HG03520 (cell line): ENCODE measurements around the gene LCE3D.
"Not testable (repeated sequence)": the region's sequence is repeated elsewhere in the genome, so short reads cannot be mapped to it uniquely, and the experiment has no call there.

ENCODE experiments used
- ATAC-seq: cut with Tn5 transposase; IDR thresholded peaks from one replicate; pipeline ENCODE4 v1.9.1; 2021; ENCODE audit warnings: mild to moderate bottlenecking, moderate library complexity; ENCODE audit not compliant: unreplicated experiment

The LCE3D gene

GRCh38 chr1:152580433-152580832 is at the start of gene LCE3D:
LCE3D (minus strand) TSS chr1:152580516; CDS start chr1:152579936, 580 bp downstream.
- no peak for ATAC-seq

DNA sequence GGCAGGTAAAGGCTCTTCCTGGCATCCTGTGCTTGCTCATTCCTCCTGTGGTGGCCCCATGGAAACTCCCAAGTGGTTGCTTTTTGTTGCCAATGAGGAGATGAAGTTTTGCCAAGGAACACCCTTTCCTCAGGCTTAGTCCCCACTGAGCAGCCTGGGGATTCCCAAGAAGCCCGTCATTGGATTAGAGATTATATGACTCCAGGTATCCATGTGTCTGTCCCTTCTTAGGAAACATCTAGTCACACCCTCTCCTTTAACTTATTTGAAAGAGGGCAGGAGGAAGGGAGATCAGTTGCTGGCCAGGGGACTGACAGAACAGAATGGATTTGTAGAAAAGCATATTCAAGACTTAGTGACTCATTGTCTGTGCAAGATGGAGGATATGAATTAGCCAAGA is 46.4 kb upstream of the LCE3D start:
- no peak for ATAC-seq

GRCh38 chr1:152623203-152623844 is 43.0 kb upstream of the LCE3D start:
- ATAC-seq = no peak

DNA sequence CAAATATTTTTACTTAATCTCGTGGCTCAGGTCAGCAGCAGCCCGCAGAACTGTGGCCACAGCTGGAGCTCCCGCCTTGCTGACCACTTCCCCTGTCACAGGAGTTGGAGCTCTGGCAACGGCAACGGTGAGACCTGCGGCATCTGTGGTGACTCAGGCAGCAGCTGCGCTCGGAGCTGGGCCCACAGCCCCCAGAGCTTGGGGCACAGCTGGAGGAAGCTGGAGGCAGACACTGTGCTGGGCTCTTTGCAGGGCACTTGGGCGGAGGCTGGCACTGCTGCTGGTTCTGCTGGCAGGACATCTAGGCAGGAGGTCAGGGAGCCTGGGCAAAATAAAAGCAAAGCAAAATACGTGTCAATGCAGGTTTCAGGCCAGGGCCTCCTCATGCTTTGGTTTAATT is 42.5 kb upstream of the LCE3D start, which contains the start of gene LCE3A:
TSS of gene LCE3A (minus strand) at position 301 of the 400 bp plus-strand sequence. CDS start at position 301, 0 bp downstream.
- ATAC-seq = no peak

DNA sequence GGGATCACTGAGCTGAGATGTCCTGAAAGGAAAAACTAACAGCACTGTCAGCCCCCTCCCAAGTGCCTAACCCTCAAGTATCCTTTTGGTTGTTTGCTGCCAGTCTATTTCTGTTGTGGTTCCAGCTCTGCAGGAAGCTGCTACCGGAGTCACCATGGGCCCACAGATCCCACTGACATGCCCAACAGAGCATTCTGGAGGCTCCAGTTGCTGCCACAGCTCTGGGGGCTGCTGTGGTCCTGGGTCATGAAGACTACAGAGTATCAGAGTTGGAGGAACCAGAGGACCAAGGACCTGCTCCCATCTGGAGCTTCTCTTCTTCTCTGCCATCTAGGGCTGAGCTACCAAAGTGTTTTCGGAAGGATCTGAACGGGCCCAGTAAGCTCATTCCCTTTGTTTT is 41.7 kb upstream of the LCE3D start:
- ATAC-seq = no peak

DNA sequence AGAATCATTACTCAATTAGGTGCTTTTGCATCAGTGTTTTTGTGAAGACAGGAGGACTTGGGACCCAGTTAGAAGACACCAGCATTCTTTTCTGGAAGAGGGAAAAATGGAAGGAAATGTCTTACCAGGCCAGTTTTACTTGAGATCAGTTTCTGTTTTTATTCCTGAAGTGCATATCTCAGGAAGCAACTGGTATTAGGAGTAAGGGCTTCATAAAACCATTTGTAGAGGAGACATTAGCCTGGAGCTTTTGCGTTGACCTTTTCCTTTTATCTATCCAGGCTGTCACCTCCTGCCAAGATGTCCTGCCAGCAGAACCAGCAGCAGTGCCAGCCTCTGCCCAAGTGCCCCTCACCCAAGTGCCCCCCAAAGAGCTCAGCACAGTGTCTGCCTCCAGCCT is 33.2 kb upstream of the LCE3D start, which contains the start of gene LCE3B:
TSS of gene LCE3B (plus strand) at position 301 of the 400 bp plus-strand sequence. CDS start at position 301, 0 bp downstream.
- ATAC-seq = no peak

DNA sequence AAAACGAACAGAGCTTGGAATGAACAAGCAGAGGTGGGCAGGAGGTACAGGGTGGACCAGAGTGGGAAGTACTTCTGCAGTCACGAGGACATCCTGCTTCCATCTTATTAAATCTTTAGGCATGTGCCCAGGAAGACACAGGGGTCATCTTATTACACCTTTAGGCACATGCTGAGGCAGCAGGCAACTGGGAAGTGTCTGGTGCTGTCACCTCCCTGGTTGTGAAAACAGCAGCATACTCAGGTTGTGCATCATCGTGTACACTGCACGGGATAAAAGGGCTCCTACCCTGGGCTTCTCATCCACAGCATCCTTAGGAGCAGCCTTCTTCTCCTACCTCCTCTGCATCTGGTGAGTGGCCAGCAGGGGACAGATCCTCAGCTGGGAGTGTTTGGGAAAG is 19.6 kb upstream of the LCE3D start, which contains the start of gene LCE3C:
TSS of gene LCE3C (plus strand) at position 301 of the 400 bp plus-strand sequence. CDS start 498 bp downstream, outside the sequence.
- no peak for ATAC-seq

DNA sequence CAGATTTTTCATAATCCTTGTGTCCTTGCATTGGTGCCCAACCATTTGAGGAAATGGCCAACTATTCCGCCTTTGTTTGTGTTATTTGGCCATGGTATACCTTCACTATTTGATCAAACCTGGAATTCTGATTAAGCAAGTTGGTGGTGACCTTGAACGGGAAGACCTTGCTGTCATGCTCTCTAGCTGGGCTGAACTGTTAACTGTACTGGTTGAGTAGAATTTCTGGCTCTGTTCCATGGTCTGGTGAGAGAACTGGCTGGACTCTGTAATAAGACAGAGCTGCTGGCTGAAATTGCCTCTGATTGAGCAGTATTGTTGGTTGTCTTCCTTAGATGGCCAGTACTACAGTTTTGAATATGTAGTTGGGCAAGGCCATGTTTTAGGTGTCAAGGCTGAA is 16.7 kb upstream of the LCE3D start:
- no peak for ATAC-seq

GRCh38 chr1:152585586-152585985 is 5.3 kb upstream of the LCE3D start:
- no peak for ATAC-seq

DNA sequence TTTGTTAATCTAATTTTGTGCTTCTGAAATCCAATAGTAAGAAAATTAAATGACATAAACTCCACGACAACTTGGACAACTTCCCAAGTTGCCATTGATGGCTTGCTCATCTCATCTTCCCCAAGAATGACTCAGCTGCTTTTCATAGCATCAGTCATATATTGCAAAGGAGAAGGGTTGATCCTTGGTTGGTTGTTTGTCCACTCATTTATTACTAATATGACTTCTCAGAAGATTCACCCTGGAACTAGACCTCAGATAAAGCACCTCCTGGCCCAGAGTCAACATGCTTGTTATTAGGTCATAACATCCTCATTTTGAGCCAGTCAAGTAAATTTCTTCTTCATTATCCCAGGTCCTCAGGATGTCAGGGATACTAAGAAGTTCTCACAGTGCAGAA is 2.3 kb upstream of the LCE3D start:
- ATAC-seq = no peak

GRCh38 chr1:152579526-152579925 is 790 bp downstream of the LCE3D start:
- ATAC-seq = not testable (repeated sequence)

- no peak for ATAC-seq
Observed at GRCh38 chr1:152577168-152577567, 3.1 kb downstream of the LCE3D start.

GRCh38 chr1:152566681-152567080 is 13.6 kb downstream of the LCE3D start, which contains the start of gene LCE3E:
LCE3E (minus strand) TSS chr1:152566780; CDS start chr1:152566208, 572 bp downstream.
- no peak for ATAC-seq

- ATAC-seq = no peak
Observed at GRCh38 chr1:152565535-152566215, 14.6 kb downstream of the LCE3D start.

DNA sequence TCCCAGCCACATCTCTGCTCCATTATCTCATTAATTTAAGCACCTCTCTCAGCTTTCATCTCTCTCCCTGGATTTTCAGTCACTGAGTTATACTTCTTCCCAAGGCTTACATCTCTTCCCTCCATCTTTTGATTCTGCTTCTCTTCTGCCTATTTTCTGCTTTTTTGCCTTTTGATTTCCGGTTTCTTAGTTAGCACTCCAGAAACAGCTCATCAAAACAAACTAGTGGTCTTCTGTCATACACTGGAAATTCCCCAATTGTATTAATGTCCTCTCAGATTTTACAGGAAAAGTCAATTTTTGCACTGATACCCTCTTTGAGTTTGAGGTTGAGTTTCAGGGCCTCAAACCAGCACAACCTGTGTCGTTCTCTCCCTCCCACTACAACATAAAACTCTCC is 15.2 kb downstream of the LCE3D start:
- ATAC-seq = no peak

- ATAC-seq = not testable (repeated sequence)
Observed at GRCh38 chr1:152548358-152548757, 32.0 kb downstream of the LCE3D start.

GRCh38 chr1:152546704-152547103 is 33.6 kb downstream of the LCE3D start:
- no peak for ATAC-seq

DNA sequence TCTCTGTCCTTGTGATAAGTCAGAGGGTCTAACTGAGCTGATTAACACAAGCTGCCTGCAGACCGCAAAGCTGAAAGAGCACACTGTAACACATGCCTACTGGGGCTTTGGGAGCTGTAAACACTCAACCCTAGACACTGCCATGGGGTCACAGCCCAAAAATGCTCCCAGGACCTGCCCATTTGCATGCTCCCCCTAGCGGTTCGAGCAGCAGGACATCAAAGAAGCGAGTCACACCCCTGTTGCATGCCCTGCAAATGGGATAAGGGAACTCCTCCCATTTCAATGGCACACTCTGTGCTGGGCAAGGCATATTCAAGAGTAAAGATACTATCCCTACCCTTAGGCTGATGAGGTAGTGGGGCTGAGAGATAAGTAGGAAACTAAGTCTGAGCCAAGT is 36.5 kb downstream of the LCE3D start:
- ATAC-seq = no peak

DNA sequence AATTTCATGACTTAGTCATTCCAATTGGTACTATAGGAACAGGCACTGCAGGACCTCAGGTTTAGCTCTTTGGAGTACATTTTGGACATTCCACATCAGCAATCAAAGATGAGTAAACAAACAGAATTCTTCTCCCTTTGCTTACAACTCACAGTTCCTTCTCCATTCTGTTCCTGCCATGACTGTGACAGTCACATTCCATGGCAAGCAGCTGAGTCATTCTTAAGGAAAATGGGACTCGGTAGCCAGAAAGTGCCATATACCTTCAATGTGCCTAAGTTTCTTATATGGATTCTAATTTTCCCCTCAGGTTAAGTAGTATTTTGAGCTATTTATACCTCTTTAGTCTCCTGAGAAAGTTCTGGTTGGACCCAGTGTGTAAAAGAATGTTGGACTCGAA is 40.4 kb downstream of the LCE3D start:
- ATAC-seq = no peak

DNA sequence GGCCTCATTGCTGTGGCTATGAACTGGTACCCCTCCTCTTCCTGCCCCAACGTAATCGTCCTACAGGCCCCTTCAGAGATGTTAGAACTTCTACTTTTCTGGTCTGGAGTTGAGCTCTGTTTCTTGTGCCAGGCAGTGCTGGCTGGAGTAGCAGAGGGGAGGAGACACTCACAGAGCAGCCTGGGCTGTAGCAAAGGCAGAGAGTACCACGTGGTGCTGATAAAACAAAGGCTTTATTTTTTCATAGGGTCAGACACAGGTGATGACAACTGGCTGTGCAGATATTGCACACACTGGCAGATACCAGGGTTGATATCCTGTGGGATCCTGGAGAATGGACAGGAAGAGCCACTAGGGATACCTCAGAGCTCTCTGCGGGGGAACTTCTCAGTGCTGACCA is 42.8 kb downstream of the LCE3D start:
- ATAC-seq = no peak

DNA sequence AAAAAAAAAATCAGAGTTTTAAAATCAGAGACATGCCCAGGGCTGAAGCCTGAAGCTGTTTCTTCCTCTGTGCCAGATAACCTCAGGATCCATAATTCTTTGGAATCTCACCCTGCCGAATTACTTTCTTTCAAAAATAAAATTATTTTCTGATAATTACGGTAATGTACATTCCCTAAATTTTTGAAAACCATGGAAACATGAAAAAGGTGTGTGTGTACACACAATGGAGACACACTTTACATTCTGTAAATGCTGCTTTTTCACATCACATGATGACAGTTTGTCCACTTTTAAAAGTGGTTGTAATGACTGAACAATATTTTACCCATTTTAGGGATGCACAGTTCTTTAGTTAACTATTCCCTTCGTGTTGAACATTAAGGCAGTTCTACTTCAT is 44.5 kb downstream of the LCE3D start:
- no peak for ATAC-seq

DNA sequence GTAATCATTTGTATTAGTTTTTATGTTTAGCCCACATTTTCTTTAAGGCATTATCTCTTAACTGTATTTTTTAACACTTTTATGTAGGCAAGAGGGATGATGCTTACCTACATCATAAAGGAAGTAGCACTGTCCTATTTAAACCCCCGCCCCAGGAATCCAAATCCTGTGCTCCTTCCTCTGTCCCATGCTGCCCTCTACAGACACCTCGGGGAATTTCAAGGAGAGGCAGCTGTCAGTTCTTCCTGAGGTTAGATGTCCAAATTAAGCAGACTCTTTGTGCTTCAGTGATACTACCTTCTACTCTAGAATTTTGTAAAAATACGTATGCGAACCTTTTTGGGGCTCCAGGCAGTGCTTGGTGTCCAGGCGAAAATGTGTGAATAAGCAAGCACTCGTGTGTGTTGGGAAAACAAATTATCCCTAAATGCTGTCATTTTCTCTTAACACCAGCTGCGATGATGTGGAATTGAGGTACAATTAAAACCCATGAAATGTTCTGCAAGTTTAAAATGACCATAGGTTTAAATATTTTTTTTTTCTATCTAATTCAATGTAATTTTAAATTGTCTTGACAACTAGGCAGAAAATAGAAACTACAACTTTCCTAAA is 46.9 kb downstream of the LCE3D start:
- ATAC-seq = no peak
